Activated naive CD4-positive, alpha-beta T cell treated with anti-CD3 and anti-CD28 coated beads for 36 hours (primary cell): ENCODE measurements around the gene DPYSL4. TPM values are rescaled to one million over a fixed set of nuclear protein-coding genes. Genes with fewer than 3 reads are reported as not detected.
"Not testable (repeated sequence)": the region's sequence is repeated elsewhere in the genome, so short reads cannot be mapped to it uniquely, and the experiment has no call there.

Experiments
- CTCF ChIA-PET: fragments of 350-600 bp; sonication (Branson Sonifier 250); formaldehyde crosslinking; loops from one replicate; lab custom pipeline; 2021; ENCODE audit warnings: antibody characterized with exemption; lab: Charles Lee
- DNase-seq: peaks from one replicate; pipeline ENCODE4 v3.0.0-alpha.2; 2020
- H3K27ac Mint-ChIP-seq: one replicate; pipeline ENCODE4 v1.8.0; 2021; ENCODE audit warnings: mild to moderate bottlenecking, mixed read lengths
- H3K27me3 Mint-ChIP-seq: one replicate; pipeline ENCODE4 v1.8.0; 2021; ENCODE audit warnings: low read depth, mixed read lengths
- H3K36me3 Mint-ChIP-seq: one replicate; pipeline ENCODE4 v1.8.0; 2021; ENCODE audit warnings: low read depth, mixed read lengths
- H3K4me1 Mint-ChIP-seq: one replicate; pipeline ENCODE4 v1.8.0; 2021; ENCODE audit warnings: low read depth, mixed read lengths
- H3K4me3 Mint-ChIP-seq: one replicate; pipeline ENCODE4 v1.8.0; 2021; ENCODE audit warnings: mild to moderate bottlenecking, moderate library complexity, mixed read lengths
- H3K9me3 Mint-ChIP-seq: one replicate; pipeline ENCODE4 v1.8.0; 2021; ENCODE audit warnings: mixed read lengths
- intact Hi-C: fragments of 100-400 bp; cut with micrococcal nuclease; formaldehyde crosslinking; loops from one replicate; pipeline ENCODE4 v1.15.1; 2023
- total RNA-seq, 2 experiments: library from RNA; stranded (reverse); gene quantifications; one replicate each; pipeline ENCODE4 v1.2.3, GENCODE V29; 2021

Gene DPYSL4
- total RNA-seq, 2 experiments from 2014 or later, result 10.8 to 14.1 TPM

DNA sequence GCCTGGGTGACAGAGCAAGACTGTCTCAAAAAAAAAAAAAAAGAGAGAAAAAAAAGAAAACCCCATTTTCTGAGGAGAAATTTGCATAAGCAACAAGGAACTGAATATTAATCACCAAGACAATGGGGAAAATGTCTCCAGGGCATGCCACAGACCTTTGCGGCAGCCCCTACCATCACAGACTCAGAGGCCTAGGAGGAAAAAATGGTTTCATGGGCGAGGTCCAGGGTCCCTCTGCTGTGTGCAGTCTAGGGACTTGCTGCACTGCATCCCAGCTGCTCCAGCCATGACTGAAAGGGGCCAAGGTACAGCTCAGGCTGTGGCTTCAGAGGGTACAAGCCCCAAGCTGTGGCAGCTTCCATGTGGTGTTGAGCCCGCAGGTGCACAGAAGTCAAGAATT, 29.7 kb downstream of the DPYSL4 start:
- CTCF ChIA-PET, H3K27ac Mint-ChIP-seq, H3K4me1 Mint-ChIP-seq, intact Hi-C loops, H3K4me3 Mint-ChIP-seq, DNase-seq, H3K27me3 Mint-ChIP-seq: not testable (repeated sequence)
- peaks cover 35% of the 10 kb centered on the region for H3K9me3 Mint-ChIP-seq
- H3K36me3 Mint-ChIP-seq, result peaks cover 36% of the 10 kb centered on the region

DNA sequence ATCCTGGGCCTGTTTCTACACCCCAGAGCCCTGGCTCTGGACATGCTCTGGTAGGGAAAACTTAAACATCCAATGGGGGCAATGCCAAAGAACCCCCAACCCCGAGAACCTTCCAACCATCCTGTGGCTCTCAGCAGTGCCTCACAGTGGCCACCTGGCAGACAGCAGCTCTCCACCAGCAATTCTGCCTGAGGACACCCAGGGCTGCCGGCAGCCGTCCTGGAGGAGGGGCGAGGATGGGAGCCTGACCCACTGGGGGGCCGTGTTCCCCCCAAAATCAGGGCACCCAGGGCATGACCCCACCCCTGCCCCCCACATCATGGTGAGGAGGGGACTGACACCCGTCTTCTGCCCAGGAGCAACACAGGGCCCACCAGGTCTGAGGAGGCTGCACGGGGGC, 32.7 kb downstream of the DPYSL4 start:
- CTCF ChIA-PET, result interaction anchor here (1.0 kb wide), 1 partner anchor 234 kb away, joined by 4 read pairs; no protein-coding TSS in a partner anchor
- Mint-ChIP-seq H3K27ac (no peak overlapping the region), H3K9me3 (peaks cover 25% of the 10 kb centered on the region), H3K27me3 (no peaks in the 10 kb centered on the region), H3K36me3 (peaks cover 21% of the 10 kb centered on the region), H3K4me1 (no peaks in the 10 kb centered on the region), H3K4me3 (no peak overlapping the region)
- intact Hi-C loops, result no loop called here
- DNase-seq, result no peak

DNA sequence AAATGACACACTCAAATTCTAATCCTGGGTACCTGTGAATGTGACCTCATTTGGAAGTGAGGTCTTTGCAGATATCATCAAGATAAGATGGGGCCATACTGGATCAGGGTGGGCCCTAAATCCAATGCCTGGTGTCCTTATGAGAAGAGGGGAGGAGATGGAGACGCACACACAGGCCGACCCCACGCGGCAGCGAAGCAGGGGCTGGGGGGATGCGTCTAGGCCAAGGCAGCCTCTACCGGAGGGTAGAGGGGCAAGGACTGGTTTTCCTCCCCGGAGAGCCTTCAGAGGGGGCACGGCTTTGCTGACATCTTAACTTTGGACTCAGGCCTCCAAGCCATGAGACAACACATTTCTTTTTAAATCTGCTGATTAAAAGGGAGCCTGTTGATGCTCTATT, 33.3 kb downstream of the DPYSL4 start:
- Mint-ChIP-seq H3K36me3 (peaks cover 18% of the 10 kb centered on the region), H3K27me3 (no peaks in the 10 kb centered on the region), H3K27ac (no peak overlapping the region), H3K4me3 (no peak overlapping the region), H3K9me3 (peaks cover 20% of the 10 kb centered on the region), H3K4me1 (no peaks in the 10 kb centered on the region)
- intact Hi-C loops, result loop anchor here (5.0 to 10.0 kb wide), 2 partner anchors 55 to 152 kb away; no protein-coding TSS in a partner anchor
- DNase-seq, result no peak
- CTCF ChIA-PET, result no interaction called here

DNA sequence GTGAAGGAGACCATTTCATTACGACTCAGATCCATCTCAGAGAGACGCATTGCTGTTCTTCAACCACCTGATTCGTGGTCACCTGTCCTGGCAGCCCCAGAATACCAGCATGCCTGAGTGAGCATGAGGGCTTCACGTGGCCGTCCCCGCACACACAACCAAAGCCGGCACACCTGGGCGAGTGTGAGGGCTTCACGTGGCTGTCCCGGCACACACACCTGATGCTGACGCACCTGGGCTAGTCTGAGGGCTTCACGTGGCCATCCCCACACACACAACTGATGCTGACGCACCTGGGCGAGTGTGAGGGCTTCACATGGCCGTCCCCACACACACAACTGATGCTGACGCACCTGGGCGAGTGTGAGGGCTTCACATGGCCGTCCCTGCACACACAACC, 34.2 kb downstream of the DPYSL4 start:
- H3K27ac Mint-ChIP-seq, H3K27me3 Mint-ChIP-seq, DNase-seq, H3K4me3 Mint-ChIP-seq, H3K4me1 Mint-ChIP-seq: not testable (repeated sequence)
- intact Hi-C loops, result loop anchor here (5.0 to 10.0 kb wide), 2 partner anchors 56 to 151 kb away; no protein-coding TSS in a partner anchor
- CTCF ChIA-PET, result interaction anchor here (0.6 kb wide), 1 partner anchor 418 kb away, joined by 3 read pairs; no protein-coding TSS in a partner anchor
- Mint-ChIP-seq H3K36me3 (peaks cover 13% of the 10 kb centered on the region), H3K9me3 (peaks cover 11% of the 10 kb centered on the region)

DNA sequence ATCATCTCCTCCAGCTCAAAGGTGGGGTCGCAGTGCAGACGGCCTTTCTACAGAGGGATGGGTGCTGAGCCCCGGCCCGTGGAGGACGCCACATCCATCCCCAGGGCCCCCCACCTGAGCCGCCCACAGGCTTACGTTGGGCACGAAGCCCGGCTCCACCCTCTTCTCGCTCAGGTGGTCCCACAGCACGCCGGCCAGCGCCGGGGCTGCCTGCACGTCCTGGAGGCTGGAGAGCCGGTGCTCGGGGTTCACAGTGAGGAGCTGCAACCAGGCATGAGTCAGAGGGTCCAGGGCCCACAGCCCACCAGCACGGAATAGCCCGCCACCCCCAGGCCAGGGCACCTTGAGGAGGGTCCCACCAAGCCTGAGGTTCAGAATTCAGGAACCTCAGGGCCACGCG, 36.0 kb downstream of the DPYSL4 start:
- no peak for DNase-seq
- CTCF ChIA-PET, result interaction anchor here (0.6 to 2.8 kb wide), 4 partner anchors 77 to 219 kb away, joined by 3 to 10 read pairs (median 4); no protein-coding TSS in a partner anchor
- H3K4me1 Mint-ChIP-seq, result no peaks in the 10 kb centered on the region
- H3K9me3 Mint-ChIP-seq, result peaks cover under 1% of the 10 kb centered on the region
- H3K27me3 Mint-ChIP-seq, result no peaks in the 10 kb centered on the region
- intact Hi-C loops, result loop anchor here (1.0 to 10.0 kb wide), 4 partner anchors 58 to 231 kb away; no protein-coding TSS in a partner anchor
- H3K4me3 Mint-ChIP-seq, result no peak overlapping the region
- no peak overlapping the region for H3K27ac Mint-ChIP-seq
- H3K36me3 Mint-ChIP-seq, result peaks cover 3% of the 10 kb centered on the region

DNA sequence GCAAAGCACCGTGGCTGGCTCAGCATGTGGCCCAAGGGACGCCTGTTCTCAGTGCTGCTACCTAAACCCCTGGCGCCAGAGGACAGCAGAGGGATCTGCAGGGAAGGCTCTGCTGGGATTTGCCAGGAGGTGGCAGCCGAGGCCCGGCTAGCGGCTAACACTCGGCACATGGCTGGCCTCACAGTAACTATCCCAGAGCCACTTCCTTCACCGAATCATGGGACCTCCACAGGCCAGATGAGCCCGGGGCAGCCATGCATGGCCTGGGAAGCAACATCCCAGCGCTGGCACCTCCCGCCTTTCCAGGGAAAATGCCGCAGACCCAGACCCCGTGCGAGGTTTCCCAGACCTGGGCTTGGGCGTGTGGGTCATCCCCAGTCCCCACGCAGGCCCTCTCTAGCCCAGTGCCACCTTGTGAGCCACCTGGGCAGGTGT, 36.4 kb downstream of the DPYSL4 start:
- peak; percentile 86 for DNase-seq
- H3K27me3 Mint-ChIP-seq, result no peaks in the 10 kb centered on the region
- peaks cover 2% of the 10 kb centered on the region for H3K36me3 Mint-ChIP-seq
- H3K4me3 Mint-ChIP-seq, result no peak overlapping the region
- H3K9me3 Mint-ChIP-seq, result no peaks in the 10 kb centered on the region
- CTCF ChIA-PET, result interaction anchor here (0.8 to 2.8 kb wide), 6 partner anchors 10 to 224 kb away, joined by 3 to 10 read pairs (median 4); no protein-coding TSS in a partner anchor
- no peaks in the 10 kb centered on the region for H3K4me1 Mint-ChIP-seq
- no peak overlapping the region for H3K27ac Mint-ChIP-seq
- intact Hi-C loops, result loop anchor here (1.0 to 10.0 kb wide), 4 partner anchors 58 to 230 kb away; no protein-coding TSS in a partner anchor

DNA sequence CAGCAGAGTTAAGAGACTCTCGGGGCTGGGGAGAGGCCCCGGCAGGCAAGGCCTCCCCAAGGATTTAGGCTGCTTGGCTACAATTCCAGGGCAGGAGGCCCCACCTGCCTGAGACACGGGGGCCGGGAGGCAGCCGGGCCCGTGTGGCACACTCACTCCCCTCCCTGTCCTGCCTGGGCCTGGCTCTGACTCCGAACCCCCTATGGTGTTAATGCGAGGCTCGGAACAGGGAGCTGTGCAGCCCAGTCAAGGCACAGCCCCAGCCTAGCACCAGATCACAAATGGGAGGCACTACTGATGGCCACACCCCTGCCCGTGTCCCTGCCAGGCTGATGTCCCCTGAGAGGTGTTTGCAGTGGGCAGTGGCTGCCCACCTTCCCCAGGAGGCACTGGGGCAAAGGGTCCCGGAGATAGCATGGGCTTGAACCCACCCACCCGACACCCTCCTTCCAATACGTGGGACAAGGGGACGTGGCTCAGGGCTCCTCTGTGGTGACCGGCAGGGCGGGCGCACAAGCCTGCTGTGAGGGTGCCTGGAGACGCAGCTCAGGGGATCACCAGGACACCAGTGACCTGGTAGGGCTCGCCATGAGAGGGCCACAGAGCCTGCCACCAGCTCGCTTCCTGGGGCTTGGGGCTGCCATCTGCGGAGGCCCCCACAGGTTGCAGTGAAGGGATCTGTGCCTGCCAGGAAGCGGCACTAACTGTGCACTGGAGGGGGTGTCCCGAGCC, 37.0 kb downstream of the DPYSL4 start:
- Mint-ChIP-seq H3K9me3 (no peaks in the 10 kb centered on the region), H3K36me3 (peaks cover 2% of the 10 kb centered on the region), H3K27me3 (no peaks in the 10 kb centered on the region), H3K4me3 (no peak overlapping the region), H3K4me1 (no peaks in the 10 kb centered on the region), H3K27ac (no peak overlapping the region)
- DNase-seq, result no peak
- CTCF ChIA-PET, result interaction anchor here (0.8 to 2.8 kb wide), 7 partner anchors 9 to 223 kb away, joined by 3 to 10 read pairs (median 3); no protein-coding TSS in a partner anchor
- intact Hi-C loops, result loop anchor here (1.0 to 10.0 kb wide), 4 partner anchors 59 to 230 kb away; no protein-coding TSS in a partner anchor

DNA sequence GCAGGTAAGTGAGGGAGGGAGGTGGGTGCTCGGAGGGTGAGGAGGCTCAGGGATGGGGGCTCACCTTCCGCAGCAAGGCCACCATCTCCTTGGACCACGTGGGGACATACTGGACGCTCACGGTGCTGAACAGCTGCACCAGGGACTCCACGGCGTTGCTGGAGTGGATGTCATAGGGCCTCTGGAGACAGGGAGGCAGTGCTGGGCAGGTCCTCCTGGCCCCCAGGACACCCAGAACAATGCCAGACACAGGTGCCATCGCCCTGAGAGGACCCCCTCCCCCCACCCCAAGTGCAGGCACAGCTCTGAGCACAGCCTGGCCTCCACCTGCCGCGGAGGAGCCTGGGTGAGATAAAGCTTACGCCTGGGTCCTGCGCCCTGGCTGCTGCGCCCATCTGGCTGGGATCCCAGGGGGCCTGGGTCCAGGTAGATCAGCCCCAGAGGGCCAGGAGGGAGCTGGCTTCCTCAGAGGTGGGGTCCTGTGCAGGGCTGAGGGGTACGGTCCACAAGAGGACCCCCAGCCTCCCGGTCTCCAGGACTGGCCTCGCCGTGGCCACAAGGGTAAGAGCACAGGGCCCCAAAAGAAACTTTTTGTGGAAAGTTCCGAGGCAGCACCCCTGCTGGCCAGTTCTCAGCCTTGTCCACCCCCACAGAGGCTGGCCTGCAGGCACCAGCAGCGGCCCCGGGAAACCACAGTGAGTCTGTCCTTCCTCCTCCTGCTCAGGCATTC, 37.8 kb downstream of the DPYSL4 start:
- DNase-seq, result no peak
- H3K27ac Mint-ChIP-seq, result no peak overlapping the region
- H3K27me3 Mint-ChIP-seq, result no peaks in the 10 kb centered on the region
- H3K4me1 Mint-ChIP-seq, result peaks cover 3% of the 10 kb centered on the region
- H3K36me3 Mint-ChIP-seq, result no peaks in the 10 kb centered on the region
- no peaks in the 10 kb centered on the region for H3K9me3 Mint-ChIP-seq
- CTCF ChIA-PET, result interaction anchor here (0.6 to 2.8 kb wide), 6 partner anchors 13 to 223 kb away, joined by 3 to 10 read pairs (median 4); no protein-coding TSS in a partner anchor
- intact Hi-C loops, result loop anchor here (5.0 to 10.0 kb wide), 2 partner anchors 60 to 148 kb away; no protein-coding TSS in a partner anchor
- H3K4me3 Mint-ChIP-seq, result no peak overlapping the region

DNA sequence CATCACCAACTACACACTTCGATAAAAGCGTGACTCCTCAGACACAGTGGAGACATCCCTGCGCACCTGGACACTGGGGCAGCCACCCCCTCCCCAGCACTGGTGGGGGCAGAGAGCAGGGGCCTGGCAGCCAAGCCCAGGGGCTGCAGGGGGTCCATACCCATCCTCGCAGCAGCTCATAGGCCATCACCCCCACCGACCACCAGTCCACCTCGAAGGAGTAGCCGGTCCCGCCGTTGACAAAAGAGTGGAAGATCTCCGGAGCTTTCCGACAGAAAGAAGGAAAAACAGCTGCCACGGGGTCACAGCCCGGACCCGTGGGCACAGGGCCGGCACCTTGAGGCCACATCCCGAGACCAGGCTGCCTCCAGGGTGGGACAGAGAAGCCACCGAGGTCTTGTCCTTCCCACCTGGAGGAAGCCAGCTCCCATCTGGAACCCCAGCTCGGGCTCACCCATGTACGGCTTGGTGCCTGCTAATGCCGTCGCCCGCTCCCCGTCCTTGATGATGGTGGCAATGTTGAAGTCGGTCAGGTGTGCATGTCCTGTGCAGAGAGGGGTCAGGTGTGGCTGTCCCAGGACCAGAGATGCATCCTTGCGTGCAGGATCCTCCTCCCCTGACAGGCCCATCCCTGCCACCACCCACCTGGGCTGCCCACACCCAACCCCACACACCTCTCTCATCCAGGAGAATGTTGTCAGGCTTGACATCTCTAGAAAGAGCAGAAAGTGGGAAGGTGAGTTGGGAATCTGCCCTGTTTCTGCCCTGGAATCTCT, 38.5 kb downstream of the DPYSL4 start:
- H3K4me3 Mint-ChIP-seq, result no peak overlapping the region
- intact Hi-C loops, result loop anchor here (10.0 kb wide), 1 partner anchor 60 kb away; no protein-coding TSS in a partner anchor
- no peaks in the 10 kb centered on the region for H3K27me3 Mint-ChIP-seq
- no peak for DNase-seq
- no peak overlapping the region for H3K27ac Mint-ChIP-seq
- no peaks in the 10 kb centered on the region for H3K9me3 Mint-ChIP-seq
- peaks cover 7% of the 10 kb centered on the region for H3K4me1 Mint-ChIP-seq
- no peaks in the 10 kb centered on the region for H3K36me3 Mint-ChIP-seq
- CTCF ChIA-PET, result interaction anchor here (0.6 to 1.8 kb wide), 3 partner anchors 13 to 169 kb away, joined by 3 to 6 read pairs (median 3); no protein-coding TSS in a partner anchor

DNA sequence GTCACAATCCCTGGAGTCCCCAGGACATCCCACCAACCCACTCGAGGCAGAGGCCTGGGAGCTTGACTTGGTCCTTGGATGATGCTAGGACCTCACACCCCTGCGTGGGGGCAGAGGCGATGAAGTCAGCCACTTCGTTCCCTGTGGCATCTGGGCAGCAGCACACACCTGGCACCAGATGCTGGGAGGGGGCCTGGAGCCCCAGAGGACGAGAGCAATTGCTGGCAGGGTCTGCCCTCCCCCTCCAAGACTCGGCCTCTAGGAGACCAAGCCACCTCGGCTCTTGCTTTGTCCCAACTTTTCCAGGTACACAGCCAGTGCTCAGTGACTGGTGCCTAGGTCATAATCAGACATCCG, 39.1 kb downstream of the DPYSL4 start:
- CTCF ChIA-PET, result interaction anchor here (0.6 to 1.4 kb wide), 3 partner anchors 30 to 230 kb away, joined by 3 read pairs; no protein-coding TSS in a partner anchor
- intact Hi-C loops, result loop anchor here (10.0 kb wide), 1 partner anchor 61 kb away; no protein-coding TSS in a partner anchor
- Mint-ChIP-seq H3K4me3 (no peak overlapping the region), H3K4me1 (peaks cover 9% of the 10 kb centered on the region), H3K27ac (no peak overlapping the region), H3K9me3 (no peaks in the 10 kb centered on the region), H3K36me3 (no peaks in the 10 kb centered on the region), H3K27me3 (no peaks in the 10 kb centered on the region)
- no peak for DNase-seq

DNA sequence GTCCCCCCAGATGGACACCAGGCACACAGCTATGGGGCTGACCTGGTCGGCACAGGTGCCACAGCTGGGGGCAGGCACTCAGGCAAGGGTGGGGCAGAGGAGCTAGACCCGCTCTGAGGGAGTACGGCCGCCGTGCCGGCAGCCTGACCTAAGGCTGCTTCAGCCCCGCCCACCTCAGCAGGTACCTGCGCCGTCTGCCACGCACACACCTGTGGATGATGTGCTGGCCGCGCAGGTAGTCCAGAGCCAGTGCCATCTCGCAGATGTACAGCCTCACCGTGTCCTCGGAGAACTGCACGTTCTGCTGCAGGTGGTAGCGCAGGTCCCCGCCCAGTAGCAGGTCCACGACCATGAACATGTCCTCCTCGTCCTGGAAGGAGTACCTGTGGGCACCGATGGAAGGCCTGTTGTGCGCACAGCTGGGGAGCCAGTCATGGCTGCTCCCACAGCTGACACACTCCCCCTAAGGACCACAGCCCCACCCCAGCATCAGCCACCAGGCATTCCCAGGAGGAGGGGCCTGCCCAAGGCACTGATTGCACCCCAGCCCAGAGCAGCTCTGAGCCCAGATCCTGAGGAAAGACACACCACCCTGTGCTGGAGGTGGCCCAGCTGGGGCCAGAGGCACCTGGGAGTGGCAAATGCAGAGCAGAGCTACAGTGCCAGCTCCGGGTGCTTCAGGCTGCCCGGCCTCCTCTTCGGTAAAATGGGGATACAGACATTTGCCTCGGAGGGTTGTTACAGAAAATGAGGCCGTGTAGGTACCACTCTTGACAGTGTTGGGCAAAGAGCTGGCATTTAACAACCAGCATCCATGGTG, 40.0 kb downstream of the DPYSL4 start:
- no peak for DNase-seq
- H3K27me3 Mint-ChIP-seq, result no peaks in the 10 kb centered on the region
- intact Hi-C loops, result loop anchor here (10.0 kb wide), 1 partner anchor 62 kb away; no protein-coding TSS in a partner anchor
- no peaks in the 10 kb centered on the region for H3K36me3 Mint-ChIP-seq
- no peak overlapping the region for H3K4me3 Mint-ChIP-seq
- peaks cover 11% of the 10 kb centered on the region for H3K4me1 Mint-ChIP-seq
- CTCF ChIA-PET, result interaction anchor here (0.6 to 1.4 kb wide), 4 partner anchors 29 to 229 kb away, joined by 3 read pairs; no protein-coding TSS in a partner anchor
- H3K27ac Mint-ChIP-seq, result no peak overlapping the region
- H3K9me3 Mint-ChIP-seq, result no peaks in the 10 kb centered on the region
